NT2/D1 (cell line): Measurements from ENCODE around the gene NAT16.

ENCODE experiments used
- SUZ12 ChIP-seq: IDR thresholded peaks from 2 replicates; pipeline ENCODE4 v1.6.1; 2011; ENCODE audit not compliant: insufficient read length, insufficient read depth; ENCODE audit errors: extremely low read depth
- ZNF274 ChIP-seq: IDR thresholded peaks from 2 replicates; pipeline ENCODE4 v1.6.1; 2011; ENCODE audit warnings: mild to moderate bottlenecking, low read depth, low read length

- no peak for TF ChIP-seq ZNF274
- TF ChIP-seq SUZ12, result no peak
Measured at GRCh38 chr7:101163279-101164070, 16.6 kb downstream of the NAT16 start.
